ENCODE data around the gene IGSF22.

IGSF22 gene

DNA sequence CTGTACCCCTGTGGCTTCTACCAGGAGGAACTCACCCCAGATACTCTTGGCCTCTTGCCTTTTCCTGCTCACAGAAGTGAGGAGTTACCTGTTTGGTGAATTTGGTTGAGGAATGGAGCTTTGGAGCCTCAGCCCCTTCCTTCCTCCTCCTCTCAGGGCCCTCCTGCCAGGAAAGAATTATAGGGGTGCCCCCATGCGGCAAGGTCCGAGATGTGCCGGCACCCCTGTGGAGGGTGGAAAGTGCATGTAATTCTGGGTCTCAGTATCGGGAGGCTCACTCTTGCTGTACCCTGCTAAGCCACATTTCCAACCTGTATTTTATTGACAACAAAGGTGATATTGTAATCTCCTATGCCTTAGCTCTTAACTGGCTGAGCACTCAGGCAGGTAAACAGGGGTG, 13.7 kb upstream of the IGSF22 start:
- no peak for DNase-seq (ENCODE audit: low read depth in 2 of 2)
- TF ChIP-seq CTCF (IDR thresholded peaks at IDR 0.05; ENCODE audit: low read depth, low read length), result no peak

GRCh38 chr11:18737642-18738041, 11.7 kb upstream of the IGSF22 start:
- no peak for TF ChIP-seq CTCF (IDR thresholded peaks at IDR 0.05; ENCODE audit: low read depth, low read length)
- no peak for DNase-seq (ENCODE audit: low read depth in 2 of 2)

More for the DNA sequence above, 13.7 kb upstream of the IGSF22 start:
- H3K4me3 ChIP-seq (replicated peaks in 1 of 2; ENCODE audit: low read depth in 2 of 2, low read length in 2 of 2), result no peak overlapping the region

GRCh38 chr11:18736590-18737148, 10.7 kb upstream of the IGSF22 start:
- DNase-seq (ENCODE audit: low read depth in 2 of 2), result no peak
- no peak overlapping the region for H3K4me3 ChIP-seq (replicated peaks in 1 of 2; ENCODE audit: low read depth in 2 of 2, low read length in 2 of 2)
- TF ChIP-seq CTCF (IDR thresholded peaks at IDR 0.05; ENCODE audit: low read depth, low read length), result no peak

More at GRCh38 chr11:18737642-18738041, 11.7 kb upstream of the IGSF22 start:
- H3K4me3 ChIP-seq (replicated peaks in 1 of 2; ENCODE audit: low read depth in 2 of 2, low read length in 2 of 2), result no peak overlapping the region

GRCh38 chr11:18733202-18733601, 7.2 kb upstream of the IGSF22 start:
- H3K4me3 ChIP-seq (replicated peaks in 1 of 2; ENCODE audit: low read depth in 2 of 2, low read length in 2 of 2), result no peak overlapping the region
- TF ChIP-seq CTCF (IDR thresholded peaks at IDR 0.05; ENCODE audit: low read depth, low read length), result no peak
- DNase-seq (ENCODE audit: low read depth in 2 of 2), result no peak

GRCh38 chr11:18731949-18732821, 6.2 kb upstream of the IGSF22 start:
- no peak overlapping the region for H3K4me3 ChIP-seq (replicated peaks in 1 of 2; ENCODE audit: low read depth in 2 of 2, low read length in 2 of 2)
- peak; percentile 100 for TF ChIP-seq CTCF (IDR thresholded peaks at IDR 0.05; ENCODE audit: low read depth, low read length)
- DNase-seq (ENCODE audit: low read depth in 2 of 2), result peak; percentile 49 to 55

GRCh38 chr11:18731441-18731840, 5.5 kb upstream of the IGSF22 start:
- no peak overlapping the region for H3K4me3 ChIP-seq (replicated peaks in 1 of 2; ENCODE audit: low read depth in 2 of 2, low read length in 2 of 2)
- DNase-seq (ENCODE audit: low read depth in 2 of 2), result no peak
- no peak for TF ChIP-seq CTCF (IDR thresholded peaks at IDR 0.05; ENCODE audit: low read depth, low read length)

Measured in cardiac fibroblast (primary cell).